Measurements from ENCODE around the gene GRK5.

GRK5 gene

DNA sequence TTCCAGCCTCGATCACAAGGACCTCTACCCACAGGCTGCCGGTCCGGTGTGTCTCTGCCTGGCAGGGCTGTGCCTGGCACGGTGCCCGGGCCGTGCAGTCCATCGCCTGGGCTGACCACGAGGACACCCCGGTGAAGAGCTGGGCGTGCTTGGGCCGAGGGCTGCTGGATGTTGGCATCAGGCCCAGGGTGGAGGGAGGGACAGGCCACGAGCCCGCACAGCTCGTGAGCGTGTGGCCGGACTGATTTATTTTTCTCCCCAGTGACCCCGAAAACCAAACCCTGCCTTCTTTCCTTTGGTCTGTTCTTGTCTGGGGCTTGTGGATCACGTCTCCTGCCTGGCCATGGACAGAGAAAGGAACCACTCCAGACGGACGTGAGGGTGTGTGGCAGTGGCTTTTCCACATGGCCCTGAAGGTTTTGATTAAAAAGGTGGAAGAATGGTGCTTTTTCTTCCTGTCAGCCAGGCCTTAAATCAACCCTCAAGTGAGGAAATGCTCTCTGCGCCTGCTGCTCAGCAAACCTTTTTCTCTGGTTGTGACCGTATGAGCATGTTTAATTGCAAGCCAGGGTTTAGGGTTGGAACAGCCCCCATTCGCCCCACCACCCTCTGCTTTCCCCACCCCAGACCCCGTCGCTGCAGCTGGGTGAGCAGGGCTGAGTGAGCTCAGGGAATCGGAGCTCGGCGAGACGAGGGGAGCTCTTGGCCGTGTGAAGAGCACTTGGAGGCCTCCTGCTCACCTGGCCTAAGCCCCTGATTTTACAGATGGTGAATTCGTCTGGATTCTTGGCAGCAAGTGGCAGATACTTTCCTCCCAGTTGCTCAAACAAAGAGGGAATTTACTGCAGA, 205.1 kb downstream of the GRK5 start:
- peak; percentile 71 for DNase-seq

GRCh38 chr10:119413093-119413453, 205.7 kb downstream of the GRK5 start:
- DNase-seq, result no peak

DNA sequence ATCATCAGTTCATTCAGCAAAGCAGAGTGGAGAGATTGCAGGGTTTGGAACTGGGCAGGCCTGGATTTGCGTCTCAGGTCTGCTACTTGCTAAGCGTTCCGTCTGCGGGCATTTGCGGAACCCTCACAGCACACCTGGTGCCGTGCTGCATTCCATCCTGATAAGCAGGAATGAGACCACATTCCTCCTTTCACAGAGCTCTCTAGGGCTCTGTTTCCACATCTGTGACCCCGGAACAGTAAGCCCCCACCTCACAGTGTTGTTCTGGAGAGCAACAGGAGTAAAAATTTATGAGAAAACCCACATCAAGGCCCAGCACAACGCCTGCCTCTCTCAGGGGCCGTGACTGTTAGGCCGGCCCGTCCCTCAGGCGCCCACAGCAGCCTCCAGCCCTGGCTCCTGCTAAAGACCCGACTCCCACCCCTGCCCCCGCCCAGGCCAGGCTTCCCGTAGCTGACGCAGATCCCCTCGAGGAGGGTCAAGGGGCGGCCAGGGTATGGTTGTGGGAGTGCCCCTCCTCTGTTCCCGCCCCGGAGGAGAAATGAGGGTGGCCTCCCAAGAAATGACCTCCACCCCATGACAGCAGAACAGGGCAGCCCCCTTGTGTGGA, 206.2 kb downstream of the GRK5 start:
- no peak for DNase-seq

- DNase-seq, result no peak
These were observed 206.8 kb downstream of the GRK5 start for GRCh38 chr10:119414081-119414611.

- DNase-seq, result no peak
These were observed 207.8 kb downstream of the GRK5 start for GRCh38 chr10:119415121-119415520.

GRCh38 chr10:119415536-119416503, 208.4 kb downstream of the GRK5 start:
- no peak for DNase-seq

- peak; percentile 26 for DNase-seq
These were observed 209.5 kb downstream of the GRK5 start for GRCh38 chr10:119416855-119417254.

DNA sequence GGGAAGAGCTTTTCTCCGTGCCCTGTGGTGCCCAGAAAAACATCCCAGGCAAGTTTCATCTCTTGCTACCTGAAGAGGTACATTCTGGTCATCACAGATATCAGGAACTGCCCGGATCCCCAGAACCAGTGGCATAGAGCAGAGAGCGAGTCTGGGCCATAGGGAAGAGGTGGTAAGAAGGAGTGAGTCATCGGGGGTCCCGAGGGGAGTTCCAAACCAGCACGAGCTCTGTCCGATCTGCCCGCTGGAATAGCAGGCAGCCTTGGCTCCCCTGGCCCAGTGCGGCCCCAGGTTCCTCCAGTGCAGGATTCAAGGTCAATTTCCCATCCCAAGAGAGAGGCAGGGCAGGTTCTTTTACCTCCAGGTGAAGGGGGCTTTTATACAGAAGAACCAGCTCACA, 210.5 kb downstream of the GRK5 start:
- DNase-seq, result no peak

DNA sequence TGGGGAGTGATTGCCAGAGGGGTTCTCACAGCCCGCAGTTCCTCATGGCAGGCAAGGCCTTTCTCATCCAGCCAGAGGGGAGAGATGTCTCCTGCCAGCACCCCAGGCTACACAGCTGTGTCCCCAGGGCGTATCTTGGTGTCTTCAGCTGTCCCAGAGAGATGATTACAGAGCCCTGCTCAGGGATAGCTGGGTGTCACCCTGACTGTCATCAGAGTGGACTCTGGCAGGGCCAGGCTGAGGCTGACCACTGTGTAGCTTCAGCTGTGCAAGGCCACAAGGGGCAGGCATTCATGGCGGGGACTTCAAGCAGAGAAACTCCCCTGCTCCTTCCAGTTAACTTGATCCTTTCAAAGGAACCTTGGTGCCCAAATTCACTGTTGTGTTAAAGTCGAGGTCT, 211.0 kb downstream of the GRK5 start:
- no peak for DNase-seq

- no peak for DNase-seq
These were observed 212.6 kb downstream of the GRK5 start for GRCh38 chr10:119419931-119420330.

GRCh38 chr10:119420950-119421875, 213.8 kb downstream of the GRK5 start:
- DNase-seq, result no peak

- no peak for DNase-seq
These were observed 214.7 kb downstream of the GRK5 start for GRCh38 chr10:119421891-119422681.

DNA sequence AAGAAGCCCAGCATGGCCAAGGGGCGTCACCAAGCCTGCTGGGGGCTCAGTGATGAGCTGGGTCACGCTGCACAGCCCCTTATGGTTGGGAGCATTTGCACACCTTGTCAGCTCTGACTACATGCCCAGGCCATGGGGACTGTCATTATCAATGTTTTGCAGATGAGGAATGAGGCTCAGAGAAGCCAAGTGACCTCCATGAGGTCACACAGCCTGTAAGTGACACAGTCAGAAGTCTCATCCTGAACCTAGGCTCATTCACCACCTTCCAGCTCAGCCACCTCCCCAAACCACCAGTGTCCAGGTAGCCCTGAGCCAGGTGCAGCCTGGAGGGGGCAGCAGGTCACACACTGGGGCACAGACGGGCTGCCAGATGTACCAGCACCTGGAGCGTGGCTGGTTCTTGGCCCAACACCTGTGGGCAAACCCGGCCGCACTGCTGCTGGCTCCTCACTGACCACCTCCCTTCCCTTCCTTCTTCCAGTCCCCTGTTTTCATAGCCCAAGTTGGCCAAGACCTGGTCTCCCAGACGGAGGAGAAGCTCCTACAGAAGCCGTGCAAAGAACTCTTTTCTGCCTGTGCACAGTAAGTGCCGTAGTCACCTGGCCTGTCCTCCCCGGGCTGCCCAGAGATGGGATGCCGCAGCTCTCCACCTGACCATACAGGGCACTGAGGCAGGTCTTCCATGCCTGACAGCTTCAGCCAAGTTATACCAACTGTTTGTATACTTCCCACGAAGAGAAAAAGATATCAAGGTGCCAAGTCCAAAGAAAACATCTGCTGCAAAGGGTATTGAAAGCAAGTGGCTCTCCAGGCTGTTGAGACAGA, 215.5 kb downstream of the GRK5 start:
- DNase-seq, result no peak

DNA sequence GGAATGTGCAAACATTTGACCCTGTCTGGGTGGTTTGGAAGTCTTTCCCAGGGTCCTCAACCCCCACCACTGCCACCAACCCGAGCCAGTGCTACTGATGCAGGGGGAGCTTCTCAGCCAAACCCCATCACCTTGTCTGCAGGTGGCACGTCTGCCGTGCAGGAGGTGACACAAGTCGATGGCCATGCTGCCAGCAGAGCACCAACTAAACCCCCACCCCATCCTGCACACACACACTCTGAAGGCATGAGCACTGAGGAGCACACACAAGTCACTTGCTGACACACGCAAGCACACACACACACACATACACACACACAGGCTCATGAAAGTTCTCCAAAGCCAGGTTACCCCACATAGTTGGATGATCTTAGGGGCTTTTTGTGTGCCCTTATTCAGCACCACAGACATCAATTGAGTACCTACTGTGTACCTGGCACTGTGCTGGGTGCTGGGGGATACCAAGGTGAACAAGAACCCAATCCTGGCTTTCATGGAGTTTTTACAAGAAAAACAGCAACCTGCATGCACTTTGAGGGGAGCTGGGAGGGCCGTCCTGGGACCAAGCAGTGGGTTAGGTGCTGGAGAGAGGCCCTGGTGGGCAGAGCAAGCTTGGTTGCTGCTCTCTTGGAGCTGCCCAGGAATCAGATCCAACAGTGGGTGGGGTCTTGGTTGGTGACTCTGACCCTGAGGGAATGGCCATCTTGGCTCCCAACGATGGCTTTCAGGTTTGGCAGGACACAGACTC, 216.3 kb downstream of the GRK5 start:
- DNase-seq, result no peak

DNA sequence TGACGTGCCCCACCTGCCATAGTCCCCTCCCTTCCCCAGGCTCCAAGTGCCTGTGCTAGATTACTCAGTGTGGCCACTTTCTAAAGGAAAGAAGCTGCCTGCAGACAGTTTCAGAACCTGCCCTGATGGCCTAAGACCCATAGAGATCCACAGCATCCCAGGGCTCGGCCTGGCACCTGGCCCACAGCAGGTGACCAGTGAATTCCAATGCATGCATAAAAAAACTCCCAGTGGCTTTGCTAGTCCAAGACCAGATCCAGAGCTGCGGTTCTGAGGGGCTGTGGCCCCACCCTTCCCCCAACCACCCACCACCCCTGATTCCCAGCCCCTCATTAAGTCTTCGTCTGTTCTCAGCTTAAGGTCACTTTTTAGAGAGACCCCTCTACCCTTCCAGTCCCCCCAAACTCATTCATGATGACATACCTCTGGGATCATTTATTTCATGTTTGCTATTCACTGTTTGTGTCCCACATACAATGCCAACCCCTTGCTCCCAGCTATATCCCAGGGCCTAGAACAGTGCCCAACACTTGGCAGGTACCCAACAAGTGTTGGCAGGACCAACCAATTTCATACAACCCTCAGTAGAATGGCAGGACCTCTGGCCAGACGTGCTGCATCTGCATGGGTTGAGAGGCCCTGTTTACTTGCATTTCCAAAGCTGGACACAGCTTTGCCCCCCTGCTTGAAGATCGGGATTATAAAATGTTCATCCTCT, 217.0 kb downstream of the GRK5 start:
- DNase-seq, result no peak

DNA sequence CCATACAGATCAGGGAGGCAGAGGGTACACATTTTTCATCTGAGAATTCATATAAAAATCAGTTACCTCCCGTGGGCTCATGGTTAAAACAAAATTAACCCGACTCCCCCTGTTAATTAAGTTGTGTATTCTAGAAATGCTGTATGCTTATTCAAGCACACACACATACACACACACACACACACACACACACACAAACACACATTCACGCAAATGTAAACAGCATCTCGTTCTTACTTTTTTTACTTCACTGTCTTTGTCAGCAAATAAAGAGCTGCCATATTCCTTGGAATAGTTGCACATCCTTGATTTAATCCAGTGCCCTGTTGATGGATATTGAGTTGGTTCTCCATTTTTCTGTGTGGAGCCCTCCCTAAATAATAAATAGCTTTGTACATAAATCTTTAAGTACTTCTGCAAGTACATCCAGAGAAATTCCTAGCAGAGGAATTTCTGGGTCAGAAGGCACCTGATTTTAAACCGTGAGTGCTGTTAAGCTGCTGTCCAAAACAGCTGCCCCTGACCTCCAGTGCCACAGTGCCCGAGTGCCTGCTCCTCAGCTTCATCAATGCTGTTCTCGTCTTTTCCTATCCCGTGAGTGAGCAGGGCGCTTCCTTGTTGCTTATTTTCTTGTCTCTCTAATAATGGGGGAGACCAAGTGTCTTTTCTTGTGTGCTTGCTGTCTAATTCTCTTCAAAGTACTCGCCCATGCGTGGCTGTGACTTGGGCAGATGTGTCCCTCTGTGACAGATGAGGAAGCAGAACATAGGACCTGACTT, 217.9 kb downstream of the GRK5 start:
- no peak for DNase-seq

GRCh38 chr10:119425881-119426170, 218.5 kb downstream of the GRK5 start:
- DNase-seq, result no peak

DNA sequence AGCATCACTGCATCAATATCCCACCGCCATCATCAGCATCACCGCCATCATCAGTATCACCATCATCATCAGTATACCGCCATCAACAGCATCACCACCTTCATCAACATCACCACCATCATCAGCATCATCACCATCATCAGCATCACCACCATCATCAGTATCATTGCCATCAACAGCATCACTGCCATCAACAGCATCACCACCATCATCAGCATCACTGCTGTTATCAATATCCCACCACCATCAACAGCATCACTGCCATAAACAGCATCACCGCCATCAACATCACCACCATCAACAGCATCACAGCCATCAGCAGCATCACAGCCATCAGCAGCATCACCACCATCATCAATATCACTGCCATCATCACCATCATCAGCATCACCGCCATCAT, 219.3 kb downstream of the GRK5 start:
- no peak for DNase-seq

Data from NCI-H1092 treated with DMSO at 0.1 percent for 48 hours (cell line).